GM18505 (cell line): ENCODE results near the gene ZNF385A.

Experiments used
- ATAC-seq: cut with Tn5 transposase; IDR thresholded peaks from one replicate; pipeline ENCODE4 v1.9.1; 2021; ENCODE audit not compliant: unreplicated experiment
- POLR2A ChIP-seq: IDR thresholded peaks from 4 replicates; pipeline ENCODE4 v1.6.1; 2011; ENCODE audit warnings: borderline replicate concordance; ENCODE audit not compliant: insufficient read depth, insufficient read length; ENCODE audit errors: extremely low read depth

The ZNF385A gene, protein sequence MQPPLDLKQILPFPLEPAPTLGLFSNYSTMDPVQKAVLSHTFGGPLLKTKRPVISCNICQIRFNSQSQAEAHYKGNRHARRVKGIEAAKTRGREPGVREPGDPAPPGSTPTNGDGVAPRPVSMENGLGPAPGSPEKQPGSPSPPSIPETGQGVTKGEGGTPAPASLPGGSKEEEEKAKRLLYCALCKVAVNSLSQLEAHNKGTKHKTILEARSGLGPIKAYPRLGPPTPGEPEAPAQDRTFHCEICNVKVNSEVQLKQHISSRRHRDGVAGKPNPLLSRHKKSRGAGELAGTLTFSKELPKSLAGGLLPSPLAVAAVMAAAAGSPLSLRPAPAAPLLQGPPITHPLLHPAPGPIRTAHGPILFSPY

DNA sequence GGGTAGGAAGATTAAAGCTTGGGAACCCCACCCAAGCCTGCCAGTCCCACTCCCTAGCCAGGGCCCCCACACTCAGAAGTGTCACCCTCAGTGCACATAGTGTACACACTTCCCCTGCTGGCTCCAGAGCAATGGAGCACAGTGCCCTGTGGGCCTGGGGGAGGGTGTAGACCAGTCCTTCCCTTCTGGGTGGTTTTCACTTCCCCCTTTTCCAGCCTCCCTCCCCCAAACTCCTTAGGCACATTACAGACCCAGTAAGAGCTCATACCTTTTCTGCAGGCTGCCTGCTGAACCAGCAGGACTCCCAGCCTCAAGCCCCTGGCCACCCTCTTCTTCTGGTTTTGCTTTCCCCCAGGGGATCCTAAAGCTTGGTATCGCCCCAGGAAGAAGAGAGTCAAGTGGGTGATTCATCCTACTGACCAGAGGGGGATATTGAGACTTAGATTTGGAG lies at the start of gene ZNF385A:
TSS of gene ZNF385A (minus strand) at position 143 of the 451 bp plus-strand sequence. CDS start 219 bp downstream, outside the sequence.
- no peak for ATAC-seq
- TF ChIP-seq POLR2A, result no peak

DNA sequence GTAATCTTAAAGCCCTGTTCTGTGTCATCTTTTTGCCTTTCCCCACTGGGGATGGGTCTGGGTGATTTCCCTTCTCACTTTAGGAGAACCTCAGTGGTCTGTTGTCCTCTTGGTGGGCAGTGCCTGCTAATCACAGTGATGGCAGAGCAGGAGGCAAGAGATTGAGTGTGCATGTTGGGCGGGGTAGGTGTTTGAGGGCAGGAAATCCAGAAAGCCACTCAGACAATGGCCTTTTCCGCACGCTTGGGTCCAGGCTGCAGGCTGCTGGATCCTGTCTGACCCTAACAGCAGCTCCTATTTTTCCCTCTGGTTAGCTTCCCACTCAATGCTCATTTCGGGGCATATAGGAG lies 48.3 kb upstream of the ZNF385A start:
- ATAC-seq, result no peak
- TF ChIP-seq POLR2A, result no peak

- TF ChIP-seq POLR2A, result no peak
- no peak for ATAC-seq
These were observed 47.6 kb upstream of the ZNF385A start for GRCh38 chr12:54431911-54432814.

DNA sequence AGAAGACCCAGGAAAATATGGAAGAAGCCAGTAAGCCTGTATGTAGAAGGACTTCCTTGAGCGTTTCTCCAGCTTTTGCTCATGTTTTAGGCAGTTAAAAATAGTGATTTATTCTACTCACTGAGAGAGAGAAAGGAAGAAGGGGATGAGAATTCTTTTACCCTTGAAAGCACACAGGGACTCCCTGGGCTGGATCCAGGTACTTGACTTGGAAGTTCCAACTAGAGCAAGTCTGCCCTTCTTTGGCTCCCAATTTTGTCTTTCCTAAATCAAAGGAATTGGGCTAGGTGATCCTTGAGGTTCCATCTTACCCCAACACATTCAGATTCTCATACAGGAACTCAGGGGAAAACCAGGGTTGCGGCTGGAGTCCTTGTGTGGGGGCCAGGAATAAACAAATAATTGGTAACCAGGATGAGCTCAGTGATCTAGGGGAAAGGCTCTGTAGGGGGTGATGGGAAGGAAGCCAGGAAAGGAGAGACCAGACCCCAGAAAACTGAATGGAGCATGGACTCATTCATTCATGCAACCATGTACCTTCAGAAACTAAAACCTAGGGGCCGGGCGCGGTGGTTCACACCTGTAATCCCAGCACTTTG lies 46.0 kb upstream of the ZNF385A start:
- ATAC-seq, result no peak
- no peak for TF ChIP-seq POLR2A

- no peak for TF ChIP-seq POLR2A
- ATAC-seq, result no peak
These were observed 44.5 kb upstream of the ZNF385A start for GRCh38 chr12:54429014-54429471.

DNA sequence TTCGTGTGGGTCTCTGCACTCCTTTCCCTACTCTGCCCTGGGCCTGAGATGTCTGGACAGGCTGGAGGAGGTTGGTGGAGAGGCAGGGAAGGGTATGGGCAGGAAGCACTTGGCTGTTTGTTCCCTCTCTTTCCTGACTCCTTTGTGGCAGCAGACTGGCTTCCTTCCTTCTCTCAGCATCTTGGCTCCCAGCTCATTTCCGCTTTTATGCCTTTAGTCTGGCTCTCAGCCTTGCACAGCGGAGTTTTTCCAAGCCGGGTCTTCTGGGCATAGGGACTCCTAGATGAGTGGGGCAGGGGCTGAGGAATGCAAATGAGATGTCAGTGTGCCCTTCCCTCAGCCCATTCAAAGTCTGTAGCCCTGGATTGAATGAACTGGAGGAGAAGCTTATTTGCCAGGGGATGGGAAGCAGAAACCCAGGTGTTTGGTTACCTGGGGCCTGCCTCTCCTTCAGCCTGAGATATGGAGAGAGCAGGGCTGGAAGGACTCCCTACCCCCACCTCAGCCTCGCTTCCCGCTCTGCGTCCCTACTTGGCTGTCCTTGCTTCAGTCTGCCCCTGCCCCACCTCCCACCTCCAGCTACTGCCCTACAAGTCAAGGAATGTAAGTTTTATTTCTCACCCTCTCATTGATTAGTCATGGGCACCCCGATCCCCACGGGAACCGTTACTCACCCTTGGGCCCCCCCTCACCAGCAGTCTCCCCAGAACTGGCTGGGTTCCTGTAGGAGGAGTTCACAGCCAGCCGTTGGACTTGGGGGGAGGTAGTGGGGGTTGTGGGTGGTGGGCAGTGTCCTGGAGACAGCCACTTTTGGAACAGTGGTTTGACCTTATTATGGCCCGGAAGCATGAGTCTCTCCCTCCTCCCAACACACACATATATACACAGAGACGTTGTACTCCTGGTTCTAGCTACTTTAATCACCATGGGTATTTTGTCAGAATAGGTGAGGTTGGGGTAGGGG lies 43.8 kb upstream of the ZNF385A start:
- ATAC-seq, result no peak
- TF ChIP-seq POLR2A, result no peak

GRCh38 chr12:54427106-54427505 lies 42.6 kb upstream of the ZNF385A start:
- ATAC-seq, result no peak
- no peak for TF ChIP-seq POLR2A

GRCh38 chr12:54426690-54427089 lies 42.2 kb upstream of the ZNF385A start:
- ATAC-seq, result no peak
- no peak for TF ChIP-seq POLR2A

DNA sequence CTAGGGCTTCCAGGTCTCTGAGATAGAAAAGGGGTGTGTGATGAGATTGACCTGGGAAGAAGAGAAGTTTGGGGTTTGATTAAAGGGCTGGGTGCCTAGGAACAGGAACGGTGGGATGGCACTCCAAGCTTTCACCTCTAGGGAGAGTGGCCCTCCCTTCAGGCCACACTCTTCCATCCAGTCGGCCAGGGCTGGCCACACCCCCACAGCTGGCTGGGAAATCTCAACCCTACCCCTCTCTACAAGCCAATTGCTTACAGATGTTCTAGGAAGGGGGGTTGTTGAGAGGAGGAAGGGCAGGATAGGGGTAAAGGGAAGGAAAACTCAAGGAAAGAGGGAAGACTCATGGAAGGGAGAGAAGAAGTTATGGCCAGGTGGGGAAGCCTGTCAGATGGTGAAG lies 41.2 kb upstream of the ZNF385A start:
- ATAC-seq, result no peak
- TF ChIP-seq POLR2A, result no peak

- no peak for ATAC-seq
- TF ChIP-seq POLR2A, result no peak
These were observed 39.7 kb upstream of the ZNF385A start for GRCh38 chr12:54424224-54424623.

DNA sequence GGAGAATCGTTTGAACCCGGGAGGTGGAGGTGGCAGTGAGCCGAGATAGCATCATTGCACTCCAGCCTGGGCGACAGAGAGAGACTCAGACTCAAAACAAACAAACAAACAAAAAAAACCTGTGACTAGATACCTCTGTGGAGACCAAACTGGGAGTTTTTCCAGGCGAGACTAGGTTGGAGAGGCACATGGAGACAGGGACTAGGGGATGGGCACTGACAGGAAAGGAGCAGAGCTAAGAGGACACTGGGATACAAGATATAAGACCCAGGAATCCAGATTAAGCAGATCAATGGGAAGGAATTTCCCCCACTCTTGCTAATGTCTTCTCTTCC lies 39.2 kb upstream of the ZNF385A start:
- ATAC-seq, result no peak
- no peak for TF ChIP-seq POLR2A

GRCh38 chr12:54421879-54422250 lies 37.3 kb upstream of the ZNF385A start:
- no peak for TF ChIP-seq POLR2A
- ATAC-seq, result no peak
